GM21515 (cell line): ENCODE results near the gene SNX9.
"Not testable (repeated sequence)": the region's sequence is repeated elsewhere in the genome, so short reads cannot be mapped to it uniquely, and the experiment has no call there.

Source experiments
- ATAC-seq: cut with Tn5 transposase; IDR thresholded peaks from one replicate; pipeline ENCODE4 v1.9.1; 2021; ENCODE audit not compliant: unreplicated experiment

Gene SNX9

GRCh38 chr6:157946865-157947532 lies 124.0 kb downstream of the SNX9 start:
- ATAC-seq = no peak

GRCh38 chr6:157950899-157951298 lies 127.9 kb downstream of the SNX9 start:
- not testable (repeated sequence) for ATAC-seq

GRCh38 chr6:157951828-157952227 lies 128.8 kb downstream of the SNX9 start:
- ATAC-seq = no peak

- no peak for ATAC-seq
Observed at GRCh38 chr6:157952861-157953351, 129.9 kb downstream of the SNX9 start.

GRCh38 chr6:157953580-157954091 lies 130.6 kb downstream of the SNX9 start:
- ATAC-seq = no peak

GRCh38 chr6:157954150-157955117 lies 131.4 kb downstream of the SNX9 start:
- no peak for ATAC-seq

GRCh38 chr6:157955675-157956074 lies 132.6 kb downstream of the SNX9 start:
- no peak for ATAC-seq

- no peak for ATAC-seq
Observed at GRCh38 chr6:157956171-157956730, 133.2 kb downstream of the SNX9 start.

GRCh38 chr6:157959451-157960227 lies 136.6 kb downstream of the SNX9 start:
- ATAC-seq = no peak

GRCh38 chr6:157961153-157961831 lies 138.2 kb downstream of the SNX9 start:
- ATAC-seq = no peak

- no peak for ATAC-seq
Observed at GRCh38 chr6:157961832-157962575, 139.0 kb downstream of the SNX9 start.

- no peak for ATAC-seq
Observed at GRCh38 chr6:157962601-157963302, 139.7 kb downstream of the SNX9 start.

- no peak for ATAC-seq
Observed at GRCh38 chr6:157964100-157964499, 141.1 kb downstream of the SNX9 start.

- ATAC-seq = no peak
Observed at GRCh38 chr6:157965387-157965786, 142.3 kb downstream of the SNX9 start.

- ATAC-seq = no peak
Observed at GRCh38 chr6:157966589-157966977, 143.5 kb downstream of the SNX9 start.

GRCh38 chr6:157967020-157967419 lies 144.0 kb downstream of the SNX9 start:
- ATAC-seq = no peak

GRCh38 chr6:157967486-157967885 lies 144.4 kb downstream of the SNX9 start:
- ATAC-seq = no peak

GRCh38 chr6:157972177-157972576 lies 149.1 kb downstream of the SNX9 start:
- ATAC-seq = not testable (repeated sequence)
